HepG2 (cell line): ENCODE data around the gene FOSB. TPM values are rescaled to one million over a fixed set of nuclear protein-coding genes. Genes with fewer than 3 reads are reported as not detected.

Source experiments
- BCLAF1 ChIP-seq: fragments of 450-650 bp; IDR thresholded peaks from 2 replicates; pipeline ENCODE4 v1.6.1; 2017; ENCODE audit warnings: mild to moderate bottlenecking
- NONO ChIP-seq, 2 experiments: fragments of 450-650 bp in 1 of 2; sonication (generic) in 1 of 2; formaldehyde crosslinking in 1 of 2; IDR thresholded peaks in 1 of 2; conservative IDR thresholded peaks in 1 of 2; 2 replicates each; pipeline versions ENCODE4 v1.6.1 to v1.8.0; 2017 to 2022; ENCODE audit warnings: mild to moderate bottlenecking in 1 of 2, missing genetic modification reagents in 1 of 2, moderate library complexity in 1 of 2
- PPARG ChIP-seq: conservative IDR thresholded peaks from 2 replicates; pipeline ENCODE4 v1.6.1; 2016; ENCODE audit warnings: missing biosample characterization, missing genetic modification reagents
- ZBED4 ChIP-seq: sonication (generic); formaldehyde crosslinking; IDR thresholded peaks from 2 replicates; pipeline ENCODE4 v1.4.0; 2020; ENCODE audit warnings: missing genetic modification reagents, borderline replicate concordance
- ZFX ChIP-seq: sonication (generic); formaldehyde crosslinking; IDR thresholded peaks from 2 replicates; pipeline ENCODE4 v1.4.0; 2020; ENCODE audit warnings: mild to moderate bottlenecking, low read depth, missing genetic modification reagents, moderate library complexity
- ZSCAN21 ChIP-seq: sonication (generic); formaldehyde crosslinking; IDR thresholded peaks from 2 replicates; pipeline ENCODE4 v1.8.0; 2022; ENCODE audit warnings: mild to moderate bottlenecking, missing genetic modification reagents, moderate library complexity, borderline replicate concordance
- ZSCAN22 ChIP-seq: sonication (generic); formaldehyde crosslinking; IDR thresholded peaks from 2 replicates; pipeline ENCODE4 v1.4.0; 2020; ENCODE audit warnings: mild to moderate bottlenecking, missing genetic modification reagents
- polyA plus RNA-seq, 8 experiments: library from polyadenylated mRNA; depleted of rRNA in 3 of 8; stranded (reverse) in 7 of 8; unstranded in 1 of 8; fragments of >200 nt; fragmentation: Illumina TruSeq in 4 of 8; extraction: Trizol in 4 of 8; gene quantifications; 2 replicates each; pipeline versions ENCODE4 v1.2.1 to v1.2.3, GENCODE V29; 2011 to 2016; ENCODE audit warnings: low read depth in 4 of 8, missing spikeins in 1 of 8, mixed read lengths in 1 of 8; ENCODE audit not compliant: insufficient read depth in 1 of 8
- total RNA-seq, 5 experiments: library from RNA; depleted of rRNA; stranded (reverse); fragments of >200 nt; fragmentation: Illumina TruSeq; extraction: Trizol; gene quantifications; 2 replicates each; pipeline ENCODE4 v1.2.3, GENCODE V29; 2016; ENCODE audit warnings: low read depth in 1 of 5

FOSB gene
- total and polyA plus RNA-seq, 2 of the 13 experiments (the other 11 are each of a cell fraction or from before 2014, with no cell fraction given): 2.8 to 6.0 TPM

DNA sequence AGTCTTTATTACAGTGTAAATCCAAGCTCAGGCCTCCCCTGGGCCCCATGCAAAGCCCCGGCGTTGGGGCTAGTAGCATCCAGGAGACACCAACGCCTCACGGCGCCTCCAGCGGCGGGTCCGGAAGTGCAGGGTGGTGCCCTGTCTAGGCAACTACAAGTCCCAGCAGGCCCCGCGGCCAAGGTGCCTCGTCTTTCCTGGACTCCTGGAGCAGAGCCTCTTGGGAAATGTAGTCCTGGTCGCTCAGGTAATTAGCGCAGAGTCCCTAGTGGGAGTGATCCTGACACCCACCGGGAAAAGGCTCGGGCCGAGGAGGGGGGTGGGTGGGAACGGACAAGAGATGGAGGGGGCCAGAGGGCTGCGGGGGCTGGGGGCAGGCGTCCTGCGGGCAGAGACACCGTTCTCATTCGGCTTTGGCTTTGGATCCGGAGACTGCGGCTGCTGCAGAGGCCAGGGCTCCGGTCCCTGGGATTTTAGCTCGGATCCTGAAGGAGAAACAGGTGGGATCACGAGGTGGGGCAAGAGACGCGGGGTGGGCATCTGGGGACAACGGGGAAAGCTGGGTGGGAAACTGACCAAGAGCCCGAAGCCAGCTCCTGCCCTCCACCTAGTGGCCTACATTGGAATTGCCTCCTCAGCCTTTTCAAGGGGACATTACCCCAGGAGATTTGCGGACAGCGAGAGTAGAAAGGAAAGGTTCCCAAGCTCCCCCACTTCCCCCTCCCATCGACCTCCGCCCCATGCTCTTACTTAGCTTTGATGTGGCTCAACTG lies 17.7 kb downstream of the FOSB start (continued):
- TF ChIP-seq BCLAF1: no peak
- TF ChIP-seq ZFX (CRISPR knock-in tag): peak; percentile 43; the same call in 1 of the 2 replicates
- no peak for TF ChIP-seq NONO (IDR thresholded peaks at IDR 0.05)
- TF ChIP-seq NONO (CRISPR knock-in tag; conservative IDR thresholded peaks at IDR 0.05): no peak
- TF ChIP-seq ZSCAN22 (CRISPR knock-in tag): no peak
- TF ChIP-seq ZSCAN21 (CRISPR knock-in tag): no peak
- TF ChIP-seq ZBED4 (CRISPR knock-in tag): no peak
- TF ChIP-seq PPARG (CRISPR knock-in tag): no peak
